GM12878 (cell line): Measurements from ENCODE around the gene POLR1F. TPM values are rescaled to one million over a fixed set of nuclear protein-coding genes. Genes with fewer than 3 reads are reported as not detected.

ENCODE experiments used
- ATAC-seq: fragments of 200-7000 bp; cut with Tn5 transposase; 3 replicates; pipeline ENCODE4 v1.9.1; 2020; ENCODE audit warnings: mild to moderate bottlenecking, moderate library complexity
- BruUV-seq: library from RNA; stranded (reverse); fragments of 400-500 nt; replicated peaks from 2 replicates; lab custom pipeline; 2021; lab: Mats Ljungman, UMichigan
- CTCF ChIA-PET: fragments of 300-600 bp; sonication (Branson Sonifier 250); formaldehyde crosslinking; extraction: SDS; loops from one replicate; lab custom pipeline; 2021; ENCODE audit warnings: inconsistent platforms; lab: Yijun Ruan, JAX
- POLR2A ChIA-PET: fragments of 350-600 bp; formaldehyde crosslinking; extraction: SDS; loops from one replicate; lab custom pipeline; 2021; ENCODE audit warnings: inconsistent platforms; lab: Charles Lee
- RAD21 ChIA-PET: fragments of 300-600 bp; sonication (Branson Sonifier 250); formaldehyde crosslinking; loops from one replicate; lab custom pipeline; 2023; ENCODE audit warnings: antibody characterized with exemption; ENCODE audit not compliant: unreplicated experiment; lab: Charles Lee
- SMC1A ChIA-PET: fragments of 300-600 bp; sonication (Branson Sonifier 250); formaldehyde crosslinking; loops from one replicate; lab custom pipeline; 2023; ENCODE audit not compliant: unreplicated experiment, uncharacterized antibody; lab: Charles Lee
- DNase-seq: peaks from one replicate; pipeline ENCODE4 v3.0.0-alpha.2; 2011; ENCODE audit warnings: low read depth, low spot score
- FAIRE-seq: peaks from 3 replicates; lab custom pipeline; 2011; peaks lifted over from hg19 to GRCh38; lab: Jason Lieb, UNC
- H2AFZ ChIP-seq: 2 replicates; pipeline ENCODE4 v1.6.0; 2011; ENCODE audit warnings: low read depth, low read length, control low read depth; ENCODE audit not compliant: control insufficient read depth
- H3K27ac ChIP-seq: 2 replicates; pipeline ENCODE4 v1.5.1; 2011; ENCODE audit warnings: control low read depth; ENCODE audit not compliant: control insufficient read depth, insufficient read depth
- H3K27me3 ChIP-seq, 2 experiments: replicated peaks in 1 of 2; 2 replicates each; pipeline versions ENCODE4 v1.6.0 to v1.6.1; 2011; ENCODE audit warnings: low read length in 1 of 2; ENCODE audit not compliant: control insufficient read depth in 2 of 2, insufficient read depth in 2 of 2
- H3K36me3 ChIP-seq, 2 experiments: 2 replicates each; pipeline ENCODE4 v1.5.1; 2011; ENCODE audit warnings: low read length in 1 of 2; ENCODE audit not compliant: control insufficient read depth in 2 of 2, insufficient read depth in 2 of 2
- H3K4me1 ChIP-seq: 2 replicates; pipeline ENCODE4 v1.6.1; 2011; ENCODE audit warnings: mild to moderate bottlenecking, low read length, moderate library complexity, mixed read lengths; ENCODE audit not compliant: control insufficient read depth, insufficient read depth
- H3K4me2 ChIP-seq: 2 replicates; pipeline ENCODE4 v1.6.0; 2011; ENCODE audit warnings: control low read depth; ENCODE audit not compliant: control insufficient read depth, insufficient read depth
- H3K4me3 ChIP-seq: fragments of 200-600 bp; sonication (generic); 2 replicates; pipeline ENCODE4 v1.5.1; 2016
- H3K79me2 ChIP-seq: 2 replicates; pipeline ENCODE4 v1.6.0; 2011; ENCODE audit warnings: low read length; ENCODE audit not compliant: control insufficient read depth, insufficient read depth
- H3K9ac ChIP-seq: 2 replicates; pipeline ENCODE4 v1.8.0; 2011; ENCODE audit warnings: low read length, control low read depth, mixed read lengths; ENCODE audit not compliant: control insufficient read depth, insufficient read depth
- H3K9me3 ChIP-seq: replicated peaks from 3 replicates; pipeline ENCODE4 v1.5.1; 2011; ENCODE audit warnings: mild to moderate bottlenecking, low read length; ENCODE audit not compliant: control insufficient read depth, insufficient read depth
- H4K20me1 ChIP-seq: 2 replicates; pipeline ENCODE4 v1.6.0; 2011; ENCODE audit not compliant: control insufficient read depth, insufficient read depth
- GATAD2B ChIP-seq: fragments of 450-650 bp; conservative IDR thresholded peaks from 2 replicates; pipeline ENCODE4 v1.6.1; 2017; ENCODE audit warnings: low read depth, mild to moderate bottlenecking, moderate library complexity
- KLF5 ChIP-seq: fragments of 450-650 bp; IDR thresholded peaks from 2 replicates; pipeline ENCODE4 v1.6.1; 2014; ENCODE audit warnings: mild to moderate bottlenecking; ENCODE audit not compliant: partially characterized antibody
- MXI1 ChIP-seq: fragments of 150-350 bp; IDR thresholded peaks from 2 replicates; pipeline ENCODE4 v1.6.1; 2011; ENCODE audit warnings: low read depth, mild to moderate bottlenecking, inconsistent platforms, low read length, improper control_type of control experiment
- POU2F2 ChIP-seq: IDR thresholded peaks from 3 replicates; pipeline ENCODE4 v1.6.1; 2011; ENCODE audit warnings: low read depth, mild to moderate bottlenecking, low read length, borderline replicate concordance
- WGBS: methylation state at CpG from one replicate; pipeline ENCODE4 v1.1.6; 2016; ENCODE audit warnings: low lambda C conversion rate; ENCODE audit not compliant: insufficient replicate concordance, insufficient coverage; ENCODE audit errors: missing lambda C conversion rate; 5-methylcytosine and 5-hydroxymethylcytosine counted together
- in situ Hi-C: fragments of 300-500 bp; cut with MboI; formaldehyde crosslinking; loops from 9 replicates; pipeline ENCODE4 v1.14.3; 2018; ENCODE audit warnings: mixed read lengths
- intact Hi-C: fragments of 100-400 bp; cut with micrococcal nuclease; formaldehyde crosslinking; loops from one replicate; pipeline ENCODE4 v1.14.2; 2022; ENCODE audit not compliant: unreplicated experiment
- polyA plus RNA-seq, 11 experiments: library from polyadenylated mRNA; depleted of rRNA in 4 of 11; unstranded in 6 of 11; stranded (reverse) in 5 of 11; fragments of >200 nt; fragmentation: Nextera tagmentation in 4 of 11; fragmentation: Illumina TruSeq in 1 of 11; extraction: Ambion mirVana in 4 of 11; extraction: Trizol in 1 of 11; gene quantifications; 1 replicate in 1 of 11; 2 replicates in 10 of 11; pipeline versions ENCODE4 v1.2.1 to v1.2.3, GENCODE V29; 2011 to 2016; ENCODE audit warnings: inconsistent platforms in 2 of 11, missing spikeins in 2 of 11, low read depth in 1 of 11
- total RNA-seq, 4 experiments: library from RNA; depleted of rRNA in 3 of 4; stranded (reverse); fragments of >200 nt in 3 of 4; fragmentation: Illumina TruSeq in 1 of 4; extraction: Trizol in 1 of 4; gene quantifications; 2 replicates each; pipeline versions ENCODE4 v1.2.1 to v1.2.3, GENCODE V29; 2013 to 2021
- TF ChIP-seq, protein P1 (sequence below): fragments of 150-350 bp; IDR thresholded peaks from 2 replicates; pipeline ENCODE4 v1.6.1; 2016; ENCODE audit warnings: low read depth, low read length
- TF ChIP-seq, protein P2 (sequence below): fragments of 450-650 bp; IDR thresholded peaks from 2 replicates; pipeline ENCODE4 v1.6.1; 2017; ENCODE audit warnings: mild to moderate bottlenecking, moderate library complexity
- TF ChIP-seq, protein P3 (sequence below): IDR thresholded peaks from 2 replicates; pipeline ENCODE4 v1.6.1; 2012; ENCODE audit warnings: low read depth, low read length, improper control_type of control experiment

The POLR1F gene
- total and polyA plus RNA-seq, 10 of the 15 experiments (the other 5 are each of a cell fraction or from before 2014, with no cell fraction given) = 16.9 to 129 (median 29.7) TPM

- no peak for FAIRE-seq
- Histone ChIP-seq H3K4me1 (no peaks in the 10 kb centered on the region), H3K4me2 (no peak overlapping the region), H3K9me3 (no peaks in the 10 kb centered on the region), H3K36me3 (no peaks in the 10 kb centered on the region), H3K79me2 (no peaks in the 10 kb centered on the region), H3K9ac (no peak overlapping the region)
- intact Hi-C loops = no loop called here
- CTCF ChIA-PET = interaction anchor here (3.7 kb wide), 1 partner anchor 38 kb away, joined by 7 read pairs; no protein-coding TSS in a partner anchor
- no peak for TF ChIP-seq MXI1
- TF ChIP-seq, protein P1, sequence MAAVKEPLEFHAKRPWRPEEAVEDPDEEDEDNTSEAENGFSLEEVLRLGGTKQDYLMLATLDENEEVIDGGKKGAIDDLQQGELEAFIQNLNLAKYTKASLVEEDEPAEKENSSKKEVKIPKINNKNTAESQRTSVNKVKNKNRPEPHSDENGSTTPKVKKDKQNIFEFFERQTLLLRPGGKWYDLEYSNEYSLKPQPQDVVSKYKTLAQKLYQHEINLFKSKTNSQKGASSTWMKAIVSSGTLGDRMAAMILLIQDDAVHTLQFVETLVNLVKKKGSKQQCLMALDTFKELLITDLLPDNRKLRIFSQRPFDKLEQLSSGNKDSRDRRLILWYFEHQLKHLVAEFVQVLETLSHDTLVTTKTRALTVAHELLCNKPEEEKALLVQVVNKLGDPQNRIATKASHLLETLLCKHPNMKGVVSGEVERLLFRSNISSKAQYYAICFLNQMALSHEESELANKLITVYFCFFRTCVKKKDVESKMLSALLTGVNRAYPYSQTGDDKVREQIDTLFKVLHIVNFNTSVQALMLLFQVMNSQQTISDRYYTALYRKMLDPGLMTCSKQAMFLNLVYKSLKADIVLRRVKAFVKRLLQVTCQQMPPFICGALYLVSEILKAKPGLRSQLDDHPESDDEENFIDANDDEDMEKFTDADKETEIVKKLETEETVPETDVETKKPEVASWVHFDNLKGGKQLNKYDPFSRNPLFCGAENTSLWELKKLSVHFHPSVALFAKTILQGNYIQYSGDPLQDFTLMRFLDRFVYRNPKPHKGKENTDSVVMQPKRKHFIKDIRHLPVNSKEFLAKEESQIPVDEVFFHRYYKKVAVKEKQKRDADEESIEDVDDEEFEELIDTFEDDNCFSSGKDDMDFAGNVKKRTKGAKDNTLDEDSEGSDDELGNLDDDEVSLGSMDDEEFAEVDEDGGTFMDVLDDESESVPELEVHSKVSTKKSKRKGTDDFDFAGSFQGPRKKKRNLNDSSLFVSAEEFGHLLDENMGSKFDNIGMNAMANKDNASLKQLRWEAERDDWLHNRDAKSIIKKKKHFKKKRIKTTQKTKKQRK = no peak
- TF ChIP-seq, protein P2, sequence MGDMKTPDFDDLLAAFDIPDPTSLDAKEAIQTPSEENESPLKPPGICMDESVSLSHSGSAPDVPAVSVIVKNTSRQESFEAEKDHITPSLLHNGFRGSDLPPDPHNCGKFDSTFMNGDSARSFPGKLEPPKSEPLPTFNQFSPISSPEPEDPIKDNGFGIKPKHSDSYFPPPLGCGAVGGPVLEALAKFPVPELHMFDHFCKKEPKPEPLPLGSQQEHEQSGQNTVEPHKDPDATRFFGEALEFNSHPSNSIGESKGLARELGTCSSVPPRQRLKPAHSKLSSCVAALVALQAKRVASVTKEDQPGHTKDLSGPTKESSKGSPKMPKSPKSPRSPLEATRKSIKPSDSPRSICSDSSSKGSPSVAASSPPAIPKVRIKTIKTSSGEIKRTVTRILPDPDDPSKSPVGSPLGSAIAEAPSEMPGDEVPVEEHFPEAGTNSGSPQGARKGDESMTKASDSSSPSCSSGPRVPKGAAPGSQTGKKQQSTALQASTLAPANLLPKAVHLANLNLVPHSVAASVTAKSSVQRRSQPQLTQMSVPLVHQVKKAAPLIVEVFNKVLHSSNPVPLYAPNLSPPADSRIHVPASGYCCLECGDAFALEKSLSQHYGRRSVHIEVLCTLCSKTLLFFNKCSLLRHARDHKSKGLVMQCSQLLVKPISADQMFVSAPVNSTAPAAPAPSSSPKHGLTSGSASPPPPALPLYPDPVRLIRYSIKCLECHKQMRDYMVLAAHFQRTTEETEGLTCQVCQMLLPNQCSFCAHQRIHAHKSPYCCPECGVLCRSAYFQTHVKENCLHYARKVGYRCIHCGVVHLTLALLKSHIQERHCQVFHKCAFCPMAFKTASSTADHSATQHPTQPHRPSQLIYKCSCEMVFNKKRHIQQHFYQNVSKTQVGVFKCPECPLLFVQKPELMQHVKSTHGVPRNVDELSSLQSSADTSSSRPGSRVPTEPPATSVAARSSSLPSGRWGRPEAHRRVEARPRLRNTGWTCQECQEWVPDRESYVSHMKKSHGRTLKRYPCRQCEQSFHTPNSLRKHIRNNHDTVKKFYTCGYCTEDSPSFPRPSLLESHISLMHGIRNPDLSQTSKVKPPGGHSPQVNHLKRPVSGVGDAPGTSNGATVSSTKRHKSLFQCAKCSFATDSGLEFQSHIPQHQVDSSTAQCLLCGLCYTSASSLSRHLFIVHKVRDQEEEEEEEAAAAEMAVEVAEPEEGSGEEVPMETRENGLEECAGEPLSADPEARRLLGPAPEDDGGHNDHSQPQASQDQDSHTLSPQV = no peak
- TF ChIP-seq, protein P3, sequence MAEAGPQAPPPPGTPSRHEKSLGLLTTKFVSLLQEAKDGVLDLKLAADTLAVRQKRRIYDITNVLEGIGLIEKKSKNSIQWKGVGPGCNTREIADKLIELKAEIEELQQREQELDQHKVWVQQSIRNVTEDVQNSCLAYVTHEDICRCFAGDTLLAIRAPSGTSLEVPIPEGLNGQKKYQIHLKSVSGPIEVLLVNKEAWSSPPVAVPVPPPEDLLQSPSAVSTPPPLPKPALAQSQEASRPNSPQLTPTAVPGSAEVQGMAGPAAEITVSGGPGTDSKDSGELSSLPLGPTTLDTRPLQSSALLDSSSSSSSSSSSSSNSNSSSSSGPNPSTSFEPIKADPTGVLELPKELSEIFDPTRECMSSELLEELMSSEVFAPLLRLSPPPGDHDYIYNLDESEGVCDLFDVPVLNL = no peak
- TF ChIP-seq POU2F2 = no peak
- TF ChIP-seq KLF5 = no peak
- no peak for TF ChIP-seq GATAD2B
- TF ChIP-seq, all 136 proteins: peak for 0
- ChIA-PET RAD21 (no interaction called here), SMC1A (no interaction called here), POLR2A (no interaction called here)
- WGBS = 55% methylated on average over 1 of the region's 1 CpG
- DNase-seq (no peak), ATAC-seq (no peak)
- Histone ChIP-seq H3K27me3 (no peaks in the 10 kb centered on the region), H2AFZ (no peak overlapping the region), H4K20me1 (no peaks in the 10 kb centered on the region), H3K4me3 (no peak overlapping the region), H3K27ac (no peak overlapping the region)
- BruUV-seq = no TSS peak
- in situ Hi-C loops = no loop called here
Observed at GRCh38 chr7:19675816-19676215, 33.0 kb downstream of the POLR1F start.
